K562 (cell line): Measurements from ENCODE around the gene TKTL2. TPM values are rescaled to one million over a fixed set of nuclear protein-coding genes. Genes with fewer than 3 reads are reported as not detected.
A peak's percentile ranks its signal among the peaks of the same experiment; 100 is the strongest.

Experiments used
- ARHGAP35 ChIP-seq: fragments of 450-650 bp; IDR thresholded peaks from 2 replicates; pipeline ENCODE4 v1.6.1; 2018; ENCODE audit not compliant: partially characterized antibody
- ARID1B ChIP-seq: fragments of 450-650 bp; IDR thresholded peaks from 2 replicates; pipeline ENCODE4 v1.6.1; 2016; ENCODE audit warnings: antibody characterized with exemption, mild to moderate bottlenecking, inconsistent platforms
- BHLHE40 ChIP-seq: IDR thresholded peaks from 2 replicates; pipeline ENCODE4 v1.6.1; 2011; ENCODE audit warnings: low read length, improper control_type of control experiment
- BRCA1 ChIP-seq, 2 experiments: fragments of 450-650 bp in 1 of 2; sonication (generic) in 1 of 2; formaldehyde crosslinking in 1 of 2; IDR thresholded peaks; 2 replicates each; pipeline versions ENCODE4 v1.5.0 to v1.6.1; 2017 to 2020; ENCODE audit warnings: mild to moderate bottlenecking in 1 of 2, missing genetic modification reagents in 1 of 2
- COPS2 ChIP-seq: fragments of 450-650 bp; conservative IDR thresholded peaks from 2 replicates; pipeline ENCODE4 v1.6.1; 2016; ENCODE audit warnings: mild to moderate bottlenecking, moderate library complexity
- GTF2A2 ChIP-seq: IDR thresholded peaks from 2 replicates; pipeline ENCODE4 v1.6.1; 2016; ENCODE audit warnings: mild to moderate bottlenecking, missing genetic modification characterization, missing compliant biosample characterization
- GTF2B ChIP-seq: IDR thresholded peaks from 2 replicates; pipeline ENCODE4 v1.6.1; 2011; ENCODE audit not compliant: insufficient read length; ENCODE audit errors: extremely low read depth
- HMGXB4 ChIP-seq: sonication (generic); formaldehyde crosslinking; IDR thresholded peaks from 2 replicates; pipeline ENCODE4 v1.8.1; 2023; ENCODE audit warnings: mild to moderate bottlenecking, missing genetic modification reagents
- HSF4 ChIP-seq: fragments of 250-450 bp; sonication (Bioruptor Pico); IDR thresholded peaks from 2 replicates; pipeline ENCODE4 v2.1.2; 2022; ENCODE audit warnings: mild to moderate bottlenecking, moderate library complexity, borderline replicate concordance
- KLF16 ChIP-seq: IDR thresholded peaks from 2 replicates; pipeline ENCODE4 v1.6.1; 2016; ENCODE audit warnings: antibody characterized with exemption
- KLF6 ChIP-seq: fragments of 250-450 bp; sonication (Bioruptor Pico); IDR thresholded peaks from 2 replicates; pipeline ENCODE4 v1.4.0; 2020; ENCODE audit warnings: mild to moderate bottlenecking, moderate library complexity, borderline replicate concordance
- MYNN ChIP-seq, 2 experiments: sonication (generic); formaldehyde crosslinking in 1 of 2; IDR thresholded peaks; 2 replicates each; pipeline versions ENCODE4 v1.5.0 to v1.6.1; 2016 to 2020; ENCODE audit warnings: antibody characterized with exemption in 1 of 2, missing genetic modification reagents in 1 of 2
- NFYB ChIP-seq: IDR thresholded peaks from 2 replicates; pipeline ENCODE4 v1.6.1; 2011; ENCODE audit warnings: mild to moderate bottlenecking, moderate library complexity; ENCODE audit not compliant: insufficient read length; ENCODE audit errors: extremely low read depth
- POLR2G ChIP-seq: fragments of 200-400 bp; formaldehyde crosslinking; IDR thresholded peaks from 2 replicates; pipeline ENCODE4 v1.6.1; 2017; ENCODE audit warnings: low read depth, mild to moderate bottlenecking, antibody characterized with exemption, low read length, moderate library complexity
- PYGO2 ChIP-seq: fragments of 450-650 bp; IDR thresholded peaks from 2 replicates; pipeline ENCODE4 v1.6.1; 2016; ENCODE audit warnings: mild to moderate bottlenecking, missing genetic modification characterization, moderate library complexity, missing compliant biosample characterization
- SIRT6 ChIP-seq: IDR thresholded peaks from one replicate; pipeline ENCODE4 v1.6.1; 2012; ENCODE audit warnings: low read depth, mild to moderate bottlenecking, control low read depth, inconsistent platforms, low read length, moderate library complexity
- SMAD2 ChIP-seq: fragments of 150-350 bp; IDR thresholded peaks from 2 replicates; pipeline ENCODE4 v1.6.1; 2014; ENCODE audit warnings: low read depth, mild to moderate bottlenecking, low read length
- SUPT5H ChIP-seq: fragments of 450-650 bp; IDR thresholded peaks from 2 replicates; pipeline ENCODE4 v1.6.1; 2016
- TRIM24 ChIP-seq, 2 experiments: fragments of 450-650 bp; IDR thresholded peaks; 2 replicates each; pipeline ENCODE4 v1.6.1; 2016
- WHSC1 ChIP-seq: IDR thresholded peaks from one replicate; pipeline ENCODE4 v1.6.1; 2012; ENCODE audit warnings: low read length, control low read depth, inconsistent platforms
- ZBTB7A ChIP-seq: IDR thresholded peaks from 2 replicates; pipeline ENCODE4 v1.6.1; 2011; ENCODE audit warnings: low read depth, mild to moderate bottlenecking, low read length, moderate library complexity, borderline replicate concordance; ENCODE audit not compliant: control insufficient read depth
- ZNF134 ChIP-seq: fragments of 250-450 bp; sonication (Bioruptor Pico); conservative IDR thresholded peaks from 2 replicates; pipeline ENCODE4 v1.4.0; 2020
- ZNF274 ChIP-seq: IDR thresholded peaks from 2 replicates; pipeline ENCODE4 v1.6.1; 2011; ENCODE audit warnings: low read depth, mild to moderate bottlenecking, low read length, moderate library complexity, borderline replicate concordance
- ZNF431 ChIP-seq: sonication (generic); formaldehyde crosslinking; IDR thresholded peaks from 2 replicates; pipeline ENCODE4 v1.8.0; 2022; ENCODE audit warnings: mild to moderate bottlenecking, missing genetic modification reagents
- polyA plus RNA-seq, 8 experiments: library from polyadenylated mRNA; depleted of rRNA in 4 of 8; stranded (reverse) in 5 of 8; unstranded in 3 of 8; fragments of >200 nt; fragmentation: Nextera tagmentation in 2 of 8; fragmentation: Illumina TruSeq in 1 of 8; extraction: Ambion mirVana in 2 of 8; extraction: Trizol in 1 of 8; gene quantifications; 2 replicates each; pipeline versions ENCODE4 v1.2.1 to v1.2.3, GENCODE V29; 2011 to 2014; ENCODE audit warnings: inconsistent platforms in 1 of 8, missing spikeins in 1 of 8
- total RNA-seq, 7 experiments: library from RNA; depleted of rRNA in 6 of 7; stranded (reverse); fragments of >200 nt in 6 of 7; fragmentation: Illumina TruSeq in 2 of 7; extraction: Trizol in 2 of 7; gene quantifications; 2 replicates each; pipeline versions ENCODE4 v1.2.1 to v1.2.3, GENCODE V29; 2011 to 2021; ENCODE audit warnings: low replicate concordance in 1 of 7
- TF ChIP-seq, protein P1 (sequence below): fragments of 250-450 bp; sonication (Bioruptor Pico); IDR thresholded peaks from 2 replicates; pipeline ENCODE4 v1.8.0; 2021; ENCODE audit warnings: moderate library complexity, mild to moderate bottlenecking, inconsistent platforms

Gene TKTL2
- total and polyA plus RNA-seq, 9 of the 15 experiments (the other 6 are each of a cell fraction or from before 2014, with no cell fraction given): 0.03 to 0.31 (median 0.09) TPM; not detected in 1

DNA sequence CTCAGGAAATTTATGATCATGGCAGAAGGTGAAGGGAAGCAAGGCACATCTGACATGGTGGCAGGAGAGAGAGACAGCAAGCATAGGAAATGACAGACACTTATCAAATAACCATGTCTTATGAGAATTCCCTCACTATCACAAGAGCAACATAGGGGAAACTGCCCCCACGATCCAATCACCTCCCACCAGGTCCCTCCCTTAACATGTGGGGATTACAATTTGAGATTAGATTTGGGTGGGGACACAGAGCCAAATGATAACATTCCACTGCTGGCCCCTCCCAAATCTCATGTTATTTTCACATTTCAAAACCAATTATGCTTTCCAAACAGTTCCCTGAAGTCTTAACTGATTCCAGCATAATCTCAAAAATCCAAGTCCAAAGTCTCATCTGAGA, 12.8 kb upstream of the TKTL2 start (continued):
- TF ChIP-seq POLR2G: no peak
- TF ChIP-seq SMAD2: no peak
- no peak for TF ChIP-seq WHSC1
- TF ChIP-seq SIRT6: no peak
- TF ChIP-seq, protein P1, sequence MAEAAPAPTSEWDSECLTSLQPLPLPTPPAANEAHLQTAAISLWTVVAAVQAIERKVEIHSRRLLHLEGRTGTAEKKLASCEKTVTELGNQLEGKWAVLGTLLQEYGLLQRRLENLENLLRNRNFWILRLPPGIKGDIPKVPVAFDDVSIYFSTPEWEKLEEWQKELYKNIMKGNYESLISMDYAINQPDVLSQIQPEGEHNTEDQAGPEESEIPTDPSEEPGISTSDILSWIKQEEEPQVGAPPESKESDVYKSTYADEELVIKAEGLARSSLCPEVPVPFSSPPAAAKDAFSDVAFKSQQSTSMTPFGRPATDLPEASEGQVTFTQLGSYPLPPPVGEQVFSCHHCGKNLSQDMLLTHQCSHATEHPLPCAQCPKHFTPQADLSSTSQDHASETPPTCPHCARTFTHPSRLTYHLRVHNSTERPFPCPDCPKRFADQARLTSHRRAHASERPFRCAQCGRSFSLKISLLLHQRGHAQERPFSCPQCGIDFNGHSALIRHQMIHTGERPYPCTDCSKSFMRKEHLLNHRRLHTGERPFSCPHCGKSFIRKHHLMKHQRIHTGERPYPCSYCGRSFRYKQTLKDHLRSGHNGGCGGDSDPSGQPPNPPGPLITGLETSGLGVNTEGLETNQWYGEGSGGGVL (CRISPR knock-in tag): no peak
- no peak for TF ChIP-seq KLF6 (CRISPR knock-in tag)
- TF ChIP-seq BHLHE40: no peak
- peak; percentile 51; the same call in 1 of the 2 replicates for TF ChIP-seq ARID1B
- TF ChIP-seq PYGO2 (tag): no peak
- no peak for TF ChIP-seq SUPT5H
- no peak for TF ChIP-seq MYNN (IDR thresholded peaks at IDR 0.05)
- no peak for TF ChIP-seq MYNN (CRISPR knock-in tag; IDR thresholded peaks at IDR 0.05)
- no peak for TF ChIP-seq KLF16
- no peak for TF ChIP-seq ARHGAP35
- TF ChIP-seq NFYB: no peak
- TF ChIP-seq HMGXB4 (CRISPR knock-in tag): no peak
- TF ChIP-seq GTF2B: no peak
- TF ChIP-seq HSF4 (CRISPR knock-in tag): no peak
- TF ChIP-seq TRIM24 (IDR thresholded peaks at IDR 0.05): peak; percentile 53 to 76; a peak in 3 of 4 replicates
- TF ChIP-seq ZNF274: no peak
- TF ChIP-seq GTF2A2: no peak
- TF ChIP-seq ZNF134: no peak
- no peak for TF ChIP-seq COPS2
- no peak for TF ChIP-seq ZBTB7A
- TF ChIP-seq ZNF431 (CRISPR knock-in tag): no peak
- no peak for TF ChIP-seq BRCA1 (IDR thresholded peaks at IDR 0.05)
- no peak for TF ChIP-seq BRCA1 (CRISPR knock-in tag; IDR thresholded peaks at IDR 0.05)
